ENCODE measurements around the gene NKAIN1.

The NKAIN1 gene

DNA sequence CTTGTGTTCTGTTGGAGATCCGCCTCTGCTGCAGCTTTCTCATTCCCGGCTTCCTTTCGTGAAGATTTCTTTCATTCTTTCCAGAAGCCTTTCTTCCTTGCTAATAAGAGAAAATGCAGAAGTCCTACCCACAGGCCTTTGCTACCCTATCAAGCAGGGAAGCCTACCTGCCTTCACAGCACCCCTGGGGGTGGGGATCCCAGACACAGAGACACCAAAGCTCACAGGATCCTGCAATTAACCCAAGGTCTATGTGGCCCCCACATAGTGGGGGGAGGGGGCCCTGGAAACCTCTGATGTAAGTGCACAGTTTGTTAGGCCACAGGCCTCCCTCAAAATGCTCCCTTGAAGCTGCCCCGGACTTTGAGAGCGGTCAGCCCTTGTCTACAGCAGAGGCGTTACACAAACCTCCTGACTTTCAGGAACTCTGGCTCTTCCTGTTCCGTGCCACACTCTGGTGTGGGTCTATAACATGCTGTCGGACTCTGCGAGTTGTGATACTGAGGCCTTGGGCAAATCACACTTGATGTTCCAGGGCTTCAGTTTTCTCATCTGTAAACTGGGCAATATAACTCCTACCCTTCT lies 31.2 kb downstream of the NKAIN1 start:
- TF ChIP-seq, protein P1, sequence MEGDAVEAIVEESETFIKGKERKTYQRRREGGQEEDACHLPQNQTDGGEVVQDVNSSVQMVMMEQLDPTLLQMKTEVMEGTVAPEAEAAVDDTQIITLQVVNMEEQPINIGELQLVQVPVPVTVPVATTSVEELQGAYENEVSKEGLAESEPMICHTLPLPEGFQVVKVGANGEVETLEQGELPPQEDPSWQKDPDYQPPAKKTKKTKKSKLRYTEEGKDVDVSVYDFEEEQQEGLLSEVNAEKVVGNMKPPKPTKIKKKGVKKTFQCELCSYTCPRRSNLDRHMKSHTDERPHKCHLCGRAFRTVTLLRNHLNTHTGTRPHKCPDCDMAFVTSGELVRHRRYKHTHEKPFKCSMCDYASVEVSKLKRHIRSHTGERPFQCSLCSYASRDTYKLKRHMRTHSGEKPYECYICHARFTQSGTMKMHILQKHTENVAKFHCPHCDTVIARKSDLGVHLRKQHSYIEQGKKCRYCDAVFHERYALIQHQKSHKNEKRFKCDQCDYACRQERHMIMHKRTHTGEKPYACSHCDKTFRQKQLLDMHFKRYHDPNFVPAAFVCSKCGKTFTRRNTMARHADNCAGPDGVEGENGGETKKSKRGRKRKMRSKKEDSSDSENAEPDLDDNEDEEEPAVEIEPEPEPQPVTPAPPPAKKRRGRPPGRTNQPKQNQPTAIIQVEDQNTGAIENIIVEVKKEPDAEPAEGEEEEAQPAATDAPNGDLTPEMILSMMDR (IDR thresholded peaks at IDR 0.05): no peak
- Histone ChIP-seq H3K4me3 (no peak overlapping the region), H3K27ac (no peak overlapping the region)
- no peak for DNase-seq (ENCODE audit: low spot score)

DNA sequence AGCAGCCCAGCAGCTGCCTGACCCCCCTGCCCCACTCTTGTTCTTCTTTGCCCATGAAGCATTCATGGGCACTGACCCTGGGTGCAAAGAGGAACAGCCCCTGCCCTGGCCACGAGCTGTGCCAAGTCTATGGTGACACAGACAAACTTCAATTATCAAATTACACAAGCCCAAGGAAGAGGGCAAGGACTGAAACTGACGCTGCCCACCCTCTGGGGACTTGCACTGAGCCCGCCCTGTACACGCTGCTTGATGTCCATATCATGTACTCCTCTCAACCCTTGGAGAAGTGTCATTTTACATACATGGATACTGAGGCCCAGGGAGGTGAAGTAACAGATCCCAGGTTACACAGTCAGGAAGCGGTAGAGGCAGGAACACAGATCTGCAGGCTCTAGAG lies 32.1 kb downstream of the NKAIN1 start:
- no peak overlapping the region for H3K27ac ChIP-seq
- no peak overlapping the region for H3K4me3 ChIP-seq
- DNase-seq (ENCODE audit: low spot score): no peak

DNA sequence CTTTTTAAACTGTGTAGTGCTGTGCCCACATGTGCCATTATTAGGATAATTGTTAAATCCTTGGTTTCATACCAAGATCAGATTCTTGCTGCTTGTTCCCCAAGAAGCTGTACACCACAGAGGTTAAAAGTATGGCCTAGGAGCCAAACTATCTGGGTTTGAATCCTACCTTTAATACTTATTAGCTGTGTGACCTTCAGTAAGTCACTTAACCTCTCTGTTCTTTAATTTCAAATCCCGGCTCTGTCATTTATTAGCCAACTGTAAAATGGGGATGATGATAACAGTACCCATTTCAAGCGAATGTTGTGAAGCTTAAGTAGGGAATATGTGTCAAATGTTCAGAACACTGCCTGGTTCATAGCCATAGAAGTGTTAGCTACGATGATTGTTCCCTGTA lies 32.6 kb downstream of the NKAIN1 start:
- DNase-seq (ENCODE audit: low spot score): no peak
- TF ChIP-seq, protein P1 (IDR thresholded peaks at IDR 0.05): no peak
- H3K27ac ChIP-seq: no peak overlapping the region
- no peak overlapping the region for H3K4me3 ChIP-seq

More for the DNA sequence above, 32.1 kb downstream of the NKAIN1 start:
- TF ChIP-seq, protein P1 (IDR thresholded peaks at IDR 0.05): no peak

- Histone ChIP-seq H3K4me3 (no peak overlapping the region), H3K27ac (no peak overlapping the region)
- TF ChIP-seq, protein P1 (IDR thresholded peaks at IDR 0.05): no peak
- no peak for DNase-seq (ENCODE audit: low spot score)
These were observed 36.5 kb downstream of the NKAIN1 start for GRCh38 chr1:31203215-31203614.

- no peak for DNase-seq (ENCODE audit: low spot score)
- H3K4me3 ChIP-seq: no peak overlapping the region
- no peak overlapping the region for H3K27ac ChIP-seq
- TF ChIP-seq, protein P1 (IDR thresholded peaks at IDR 0.05): no peak
These were observed 37.7 kb downstream of the NKAIN1 start for GRCh38 chr1:31201931-31202360.

- Histone ChIP-seq H3K4me3 (no peak overlapping the region), H3K27ac (no peak overlapping the region)
- TF ChIP-seq, protein P1 (IDR thresholded peaks at IDR 0.05): no peak
- DNase-seq (ENCODE audit: low spot score): no peak
These were observed 39.7 kb downstream of the NKAIN1 start for GRCh38 chr1:31199949-31200348.

GRCh38 chr1:31199236-31199790 lies 40.4 kb downstream of the NKAIN1 start:
- DNase-seq (ENCODE audit: low spot score): no peak
- no peak overlapping the region for H3K27ac ChIP-seq
- H3K4me3 ChIP-seq: no peak overlapping the region
- TF ChIP-seq, protein P1 (IDR thresholded peaks at IDR 0.05): no peak
